Endothelial cell (in vitro differentiated cells): ENCODE data around the gene PUS7L. TPM values are rescaled to one million over a fixed set of nuclear protein-coding genes. Genes with fewer than 3 reads are reported as not detected.

Source experiments
- DNase-seq: peaks from one replicate; pipeline ENCODE4 v3.0.0; 2021; ENCODE audit warnings: low spot score
- H3K27ac Mint-ChIP-seq: one replicate; pipeline ENCODE4 v1.8.0; 2021; ENCODE audit warnings: mixed read lengths, inconsistent platforms; ENCODE audit not compliant: unreplicated experiment
- H3K27me3 Mint-ChIP-seq: one replicate; pipeline ENCODE4 v1.8.0; 2021; ENCODE audit warnings: mild to moderate bottlenecking, moderate library complexity, mixed read lengths, inconsistent platforms; ENCODE audit not compliant: unreplicated experiment
- H3K36me3 Mint-ChIP-seq: one replicate; pipeline ENCODE4 v1.8.0; 2021; ENCODE audit warnings: mild to moderate bottlenecking, low read depth, mixed read lengths, inconsistent platforms; ENCODE audit not compliant: unreplicated experiment
- H3K4me1 Mint-ChIP-seq: one replicate; pipeline ENCODE4 v1.8.0; 2021; ENCODE audit warnings: mild to moderate bottlenecking, mixed read lengths, inconsistent platforms; ENCODE audit not compliant: unreplicated experiment
- H3K4me3 Mint-ChIP-seq: one replicate; pipeline ENCODE4 v1.8.0; 2021; ENCODE audit warnings: mild to moderate bottlenecking, mixed read lengths, inconsistent platforms; ENCODE audit not compliant: unreplicated experiment
- H3K9me3 Mint-ChIP-seq: one replicate; pipeline ENCODE4 v1.8.0; 2021; ENCODE audit warnings: mixed read lengths, inconsistent platforms; ENCODE audit not compliant: unreplicated experiment
- total RNA-seq: library from RNA; stranded (reverse); fragmentation: NEBNext Ultra II Directional; extraction: Animal tissue kit (Norgen Biotek cat#: 25700); gene quantifications from one replicate; pipeline ENCODE4 v1.2.1, GENCODE V29; 2021; ENCODE audit not compliant: unreplicated experiment
- TF ChIP-seq, protein P1 (sequence below): fragments of 200-600 bp; sonication (generic); IDR thresholded peaks from one replicate; pipeline ENCODE4 v1.5.0; 2021; ENCODE audit warnings: antibody characterized with exemption; ENCODE audit not compliant: unreplicated experiment

The PUS7L gene
- total RNA-seq, 1 donor from 2014 or later: 15.4 TPM

DNA sequence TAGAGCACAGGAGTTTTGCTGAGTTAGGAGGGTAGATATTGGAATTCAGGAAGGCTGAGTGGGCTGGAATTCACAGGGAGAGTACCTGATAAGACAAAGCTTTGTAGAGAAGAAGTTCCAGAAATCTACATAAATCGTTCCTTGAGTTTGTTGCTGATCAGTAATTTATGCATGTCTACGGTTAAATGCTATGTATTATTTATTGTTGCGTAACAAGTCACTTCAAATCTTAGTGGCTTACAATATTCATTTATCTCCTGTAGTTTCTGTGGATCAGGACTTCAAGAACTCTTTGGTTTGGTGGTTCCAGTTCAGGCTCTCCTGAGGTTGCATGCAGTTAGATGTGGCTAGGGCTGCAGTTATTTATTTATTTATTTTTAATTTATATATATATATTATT, 7.8 kb downstream of the PUS7L start:
- no peak for DNase-seq
- H3K36me3 Mint-ChIP-seq: peaks cover 6% of the 10 kb centered on the region
- TF ChIP-seq, protein P1, sequence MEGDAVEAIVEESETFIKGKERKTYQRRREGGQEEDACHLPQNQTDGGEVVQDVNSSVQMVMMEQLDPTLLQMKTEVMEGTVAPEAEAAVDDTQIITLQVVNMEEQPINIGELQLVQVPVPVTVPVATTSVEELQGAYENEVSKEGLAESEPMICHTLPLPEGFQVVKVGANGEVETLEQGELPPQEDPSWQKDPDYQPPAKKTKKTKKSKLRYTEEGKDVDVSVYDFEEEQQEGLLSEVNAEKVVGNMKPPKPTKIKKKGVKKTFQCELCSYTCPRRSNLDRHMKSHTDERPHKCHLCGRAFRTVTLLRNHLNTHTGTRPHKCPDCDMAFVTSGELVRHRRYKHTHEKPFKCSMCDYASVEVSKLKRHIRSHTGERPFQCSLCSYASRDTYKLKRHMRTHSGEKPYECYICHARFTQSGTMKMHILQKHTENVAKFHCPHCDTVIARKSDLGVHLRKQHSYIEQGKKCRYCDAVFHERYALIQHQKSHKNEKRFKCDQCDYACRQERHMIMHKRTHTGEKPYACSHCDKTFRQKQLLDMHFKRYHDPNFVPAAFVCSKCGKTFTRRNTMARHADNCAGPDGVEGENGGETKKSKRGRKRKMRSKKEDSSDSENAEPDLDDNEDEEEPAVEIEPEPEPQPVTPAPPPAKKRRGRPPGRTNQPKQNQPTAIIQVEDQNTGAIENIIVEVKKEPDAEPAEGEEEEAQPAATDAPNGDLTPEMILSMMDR: no peak
- no peaks in the 10 kb centered on the region for H3K27me3 Mint-ChIP-seq
- no peak overlapping the region for H3K27ac Mint-ChIP-seq
- no peaks in the 10 kb centered on the region for H3K9me3 Mint-ChIP-seq
- H3K4me1 Mint-ChIP-seq: peaks cover 6% of the 10 kb centered on the region
- no peak overlapping the region for H3K4me3 Mint-ChIP-seq

DNA sequence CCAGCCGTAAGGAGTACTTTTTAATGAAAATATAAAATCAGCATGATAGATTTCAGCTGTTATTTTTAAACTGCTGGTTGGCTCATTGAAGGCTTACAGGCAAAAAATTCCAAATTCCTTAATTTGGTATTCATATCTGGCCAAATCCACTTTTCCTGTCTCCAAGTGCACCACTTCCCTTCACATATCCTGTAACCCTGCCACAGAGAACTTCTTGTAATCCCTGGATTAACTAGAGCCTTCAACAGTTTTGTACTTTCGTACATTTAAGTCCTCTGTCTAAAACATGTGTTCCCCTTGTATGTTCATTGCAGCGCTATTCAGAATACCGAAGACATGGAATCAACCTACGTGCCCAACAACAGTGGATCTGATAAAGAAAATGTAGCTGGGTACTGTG, 9.6 kb downstream of the PUS7L start:
- no peak for DNase-seq
- Mint-ChIP-seq H3K36me3 (peaks cover 20% of the 10 kb centered on the region), H3K4me3 (no peak overlapping the region), H3K9me3 (no peaks in the 10 kb centered on the region), H3K4me1 (peaks cover 6% of the 10 kb centered on the region), H3K27me3 (no peaks in the 10 kb centered on the region), H3K27ac (no peak overlapping the region)
- TF ChIP-seq, protein P1: no peak

DNA sequence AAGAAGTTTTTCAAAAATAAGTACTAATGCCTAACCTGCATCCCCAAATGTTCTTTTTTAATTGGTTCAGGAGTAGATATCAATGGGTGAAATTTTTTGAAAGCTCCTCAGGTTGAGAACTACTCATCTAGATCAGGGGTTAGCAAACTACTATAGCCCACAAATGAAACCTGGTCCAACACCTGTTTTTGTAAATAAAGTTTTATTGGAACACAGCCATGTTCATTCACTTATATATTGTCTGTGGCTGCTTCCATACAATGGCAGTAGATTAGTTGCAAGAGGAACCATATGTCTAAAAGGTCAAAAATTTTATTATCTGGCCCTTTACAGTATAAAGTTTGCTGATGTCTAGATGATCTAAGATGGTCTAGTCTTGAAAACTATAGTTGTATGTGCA, 13.8 kb downstream of the PUS7L start:
- no peak overlapping the region for H3K27ac Mint-ChIP-seq
- peaks cover 6% of the 10 kb centered on the region for H3K4me1 Mint-ChIP-seq
- TF ChIP-seq, protein P1: no peak
- no peak for DNase-seq
- H3K27me3 Mint-ChIP-seq: no peaks in the 10 kb centered on the region
- no peak overlapping the region for H3K4me3 Mint-ChIP-seq
- no peaks in the 10 kb centered on the region for H3K9me3 Mint-ChIP-seq
- H3K36me3 Mint-ChIP-seq: peaks cover 18% of the 10 kb centered on the region

DNA sequence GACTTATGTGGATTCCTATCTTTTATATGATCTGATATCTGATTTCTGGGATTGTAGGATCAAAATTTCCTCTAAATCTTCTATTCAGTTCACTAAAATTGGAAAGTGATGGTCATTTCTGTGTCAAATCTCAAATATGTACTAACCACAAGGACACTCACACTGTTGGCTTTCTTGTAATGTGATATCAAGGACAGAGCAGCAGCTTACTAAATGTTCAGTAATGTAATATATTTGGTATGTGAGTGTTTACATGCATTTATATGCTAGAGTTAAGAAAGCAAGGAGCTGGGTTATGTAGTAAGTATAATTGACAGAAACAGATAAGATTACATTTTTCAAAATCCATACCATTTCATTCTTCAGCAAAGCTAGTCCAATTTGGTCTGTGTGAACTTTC, 16.5 kb downstream of the PUS7L start:
- Mint-ChIP-seq H3K36me3 (peaks cover 18% of the 10 kb centered on the region), H3K9me3 (no peaks in the 10 kb centered on the region), H3K4me1 (peaks cover 2% of the 10 kb centered on the region), H3K27me3 (no peaks in the 10 kb centered on the region), H3K4me3 (no peak overlapping the region), H3K27ac (no peak overlapping the region)
- TF ChIP-seq, protein P1: no peak
- DNase-seq: no peak

DNA sequence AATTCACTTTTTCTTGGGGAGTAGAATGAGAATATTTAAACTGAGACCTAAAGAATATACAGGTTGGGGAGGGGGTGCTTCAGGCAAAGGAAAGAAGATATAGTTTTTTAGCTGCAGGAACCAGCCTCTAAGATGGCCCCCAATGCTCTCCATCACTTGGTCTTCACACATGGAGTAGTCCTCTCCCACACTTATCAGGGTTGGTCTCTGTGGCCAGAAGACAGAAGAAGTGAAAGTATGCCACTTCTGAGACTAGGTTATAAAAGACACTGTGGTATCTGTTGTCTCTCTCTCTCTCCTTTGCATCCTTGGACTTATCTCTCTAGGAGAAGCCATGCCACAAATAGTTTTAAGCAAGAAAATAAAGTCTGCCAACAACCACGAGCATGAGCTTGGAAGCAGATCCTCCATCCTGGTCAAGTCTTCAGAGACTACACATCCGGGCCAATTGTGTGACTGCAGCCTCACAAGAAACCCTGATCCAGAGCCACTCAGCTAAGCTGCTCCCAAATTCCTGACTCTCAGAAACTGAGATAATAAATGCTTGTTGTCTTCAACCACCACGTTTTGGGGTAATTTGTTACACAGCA, 18.0 kb downstream of the PUS7L start:
- Mint-ChIP-seq H3K9me3 (no peaks in the 10 kb centered on the region), H3K27ac (no peak overlapping the region), H3K27me3 (no peaks in the 10 kb centered on the region), H3K36me3 (peaks cover 18% of the 10 kb centered on the region), H3K4me3 (no peak overlapping the region), H3K4me1 (no peaks in the 10 kb centered on the region)
- DNase-seq: no peak
- TF ChIP-seq, protein P1: no peak
